GM18526 (cell line): ENCODE data around the gene DROSHA.

Experiments used
- POLR2A ChIP-seq: IDR thresholded peaks from 3 replicates; pipeline ENCODE4 v1.6.1; 2011; ENCODE audit not compliant: insufficient read length; ENCODE audit errors: extremely low read depth

Gene DROSHA

GRCh38 chr5:31385774-31386537, 145.9 kb downstream of the DROSHA start:
- TF ChIP-seq POLR2A = no peak

DNA sequence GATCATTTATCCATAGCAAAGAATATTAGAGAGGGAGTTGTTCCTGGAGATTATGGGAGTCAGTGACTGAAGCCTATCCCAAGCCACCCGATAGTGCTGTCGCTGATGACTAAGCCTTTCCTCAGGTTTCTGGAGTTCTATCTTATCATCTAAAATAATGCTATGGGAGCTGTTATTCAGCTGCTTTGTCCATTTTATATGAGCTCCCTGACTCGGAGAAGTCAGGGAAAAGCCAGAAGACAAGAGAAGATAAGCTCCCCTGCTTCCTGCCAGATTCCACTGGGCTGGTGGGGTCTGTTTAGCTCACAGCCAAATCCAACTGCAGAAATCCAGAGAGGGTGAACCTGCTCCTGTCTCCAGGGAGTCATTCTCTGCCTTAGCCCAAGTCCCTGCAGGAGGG, 148.2 kb downstream of the DROSHA start:
- no peak for TF ChIP-seq POLR2A

GRCh38 chr5:31382051-31382878, 149.6 kb downstream of the DROSHA start:
- TF ChIP-seq POLR2A = no peak

- TF ChIP-seq POLR2A = no peak
Observed at GRCh38 chr5:31381299-31381698, 150.6 kb downstream of the DROSHA start.

DNA sequence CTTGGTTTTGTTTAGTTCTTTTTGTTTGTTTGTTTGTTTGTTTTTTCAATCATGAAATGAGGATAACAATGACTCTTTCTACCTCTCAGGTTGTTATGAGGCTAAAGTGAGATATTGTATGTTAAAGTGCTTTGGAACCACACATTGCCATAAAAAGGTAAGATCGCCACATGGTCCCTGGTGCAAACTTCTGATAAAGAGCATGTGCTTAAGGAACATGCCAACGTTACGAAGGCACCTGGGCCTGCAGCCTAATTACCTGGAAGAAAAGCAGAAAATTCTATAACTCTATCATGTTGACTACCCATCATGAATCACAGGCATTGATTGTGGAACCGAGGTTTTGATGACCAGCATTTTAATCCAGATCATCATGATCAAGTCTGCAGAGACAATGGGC, 151.8 kb downstream of the DROSHA start:
- no peak for TF ChIP-seq POLR2A

GRCh38 chr5:31378838-31379237, 153.1 kb downstream of the DROSHA start:
- TF ChIP-seq POLR2A = no peak

DNA sequence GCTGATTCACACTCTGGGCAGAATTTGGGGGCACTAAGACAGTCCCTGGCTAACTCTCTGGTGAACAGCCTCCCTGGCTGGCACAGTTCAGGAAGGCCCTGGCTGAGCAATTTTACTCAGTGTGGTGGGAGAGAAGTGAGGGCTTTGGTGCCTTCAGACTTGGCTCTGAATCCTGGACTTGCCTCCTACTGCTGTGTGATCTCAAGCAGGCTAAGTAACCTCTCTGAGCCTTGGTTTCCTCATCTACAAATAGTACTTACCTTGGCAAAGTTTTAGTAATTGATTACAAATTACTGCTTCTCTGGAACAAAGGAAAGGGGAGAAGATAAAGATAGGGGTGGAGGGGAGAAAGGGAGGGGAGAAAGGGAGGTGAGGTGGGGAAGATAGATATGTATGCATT, 153.8 kb downstream of the DROSHA start:
- no peak for TF ChIP-seq POLR2A

- TF ChIP-seq POLR2A = no peak
Observed at GRCh38 chr5:31377274-31377946, 154.5 kb downstream of the DROSHA start.

DNA sequence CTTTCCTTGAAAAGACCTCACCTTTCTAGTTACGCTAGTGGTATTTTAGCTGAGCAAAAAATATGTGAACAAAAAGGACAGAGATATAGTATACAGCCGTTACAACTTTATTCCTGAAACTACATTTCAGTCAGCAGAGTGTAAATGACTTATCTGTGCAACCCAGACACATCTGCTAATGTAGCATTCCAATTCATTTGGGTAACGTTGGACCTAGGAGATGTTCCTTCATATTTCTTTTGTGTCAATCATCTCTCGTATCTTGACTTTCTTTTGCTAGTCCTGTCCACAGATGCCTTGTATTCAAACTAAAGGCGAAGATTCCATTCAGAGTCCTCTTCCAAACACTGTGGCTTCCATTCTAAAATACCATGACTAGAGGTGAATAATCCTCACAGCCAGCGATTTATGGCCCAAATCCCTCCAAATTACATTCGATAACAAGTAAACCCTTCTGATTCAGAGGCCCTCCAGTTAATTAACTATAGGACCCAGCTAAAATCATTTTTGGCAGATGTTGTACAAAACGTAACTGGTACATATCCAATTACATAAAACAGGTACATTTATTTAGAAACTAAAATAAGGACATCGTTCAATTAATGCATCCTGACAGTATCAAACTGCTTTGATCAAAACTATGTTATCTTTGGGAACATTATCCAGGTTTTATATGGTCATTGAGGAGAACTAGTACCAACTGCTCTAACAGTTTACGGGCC, 155.7 kb downstream of the DROSHA start:
- no peak for TF ChIP-seq POLR2A

DNA sequence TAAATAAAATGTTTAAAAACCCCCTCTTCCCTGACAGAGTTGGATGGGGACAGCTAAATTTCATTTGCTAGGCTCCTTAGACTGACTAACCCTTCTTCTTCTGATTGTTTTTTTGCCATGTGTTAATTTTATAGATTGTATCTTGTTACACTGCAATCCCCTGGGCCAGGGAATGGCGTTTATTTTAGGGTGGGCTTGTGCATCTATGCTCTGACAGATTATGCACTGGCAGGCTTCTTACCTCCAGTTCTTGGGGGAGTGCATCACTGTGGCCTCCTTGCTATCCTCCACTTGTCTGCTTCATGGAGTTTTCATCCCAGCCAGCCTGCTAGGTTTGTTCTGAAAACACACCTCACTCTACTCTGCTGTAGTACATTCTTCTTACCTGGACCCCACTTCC, 159.8 kb downstream of the DROSHA start:
- no peak for TF ChIP-seq POLR2A

DNA sequence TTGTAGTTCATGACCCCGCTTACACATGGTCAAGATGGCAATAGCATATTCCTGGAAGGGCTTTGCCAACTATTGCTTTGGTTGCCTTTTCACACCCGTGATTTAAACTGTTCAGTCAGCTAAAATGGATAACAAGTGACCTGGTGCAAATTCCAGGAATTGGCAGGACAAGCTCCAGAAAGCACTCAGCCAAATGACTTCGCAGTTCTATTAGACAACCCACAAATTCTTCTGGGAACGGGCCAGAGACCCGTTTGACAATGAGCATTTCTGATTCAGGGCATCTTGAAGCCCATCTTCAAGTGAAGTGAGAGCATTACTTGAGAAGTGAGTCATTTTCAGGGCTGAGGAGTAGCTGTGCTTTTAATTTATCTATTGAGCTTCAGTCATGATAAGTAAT, 165.0 kb downstream of the DROSHA start:
- TF ChIP-seq POLR2A = no peak

- TF ChIP-seq POLR2A = no peak
Observed at GRCh38 chr5:31365776-31366175, 166.1 kb downstream of the DROSHA start.

- no peak for TF ChIP-seq POLR2A
Observed at GRCh38 chr5:31364881-31365636, 166.8 kb downstream of the DROSHA start.

DNA sequence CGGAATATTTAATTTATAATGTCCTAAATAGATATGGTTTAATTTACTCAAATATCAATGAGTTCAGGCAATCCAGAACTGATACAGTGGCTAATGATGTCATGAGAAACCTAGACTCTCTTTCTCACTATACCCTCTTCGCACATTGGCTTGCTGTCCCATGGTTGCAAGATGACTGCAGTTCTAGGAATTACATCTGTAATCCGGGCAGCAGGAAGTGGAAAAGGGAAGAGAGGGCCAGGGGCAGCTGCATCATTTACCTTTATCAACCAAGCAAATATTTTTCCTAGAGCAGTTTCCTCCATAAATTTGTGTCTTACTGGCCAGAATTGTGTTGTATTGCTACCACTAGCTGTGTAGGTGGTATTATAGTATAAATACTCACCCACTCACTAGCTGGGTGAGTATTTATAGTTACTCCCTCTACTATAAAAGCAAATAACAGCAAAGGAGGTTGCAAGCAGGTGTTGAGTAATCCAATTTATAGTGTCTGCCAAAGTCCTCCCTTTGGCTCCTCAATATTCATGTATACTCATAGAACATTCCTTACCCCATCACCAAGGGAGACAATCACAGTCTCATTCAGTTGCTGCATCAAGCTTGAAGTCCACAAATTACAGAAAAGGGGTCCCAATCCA, 168.8 kb downstream of the DROSHA start:
- TF ChIP-seq POLR2A = no peak
